Esophagus muscularis mucosa (tissue), 4 donors: ENCODE results near the gene BCAS2.

Experiments
- EP300 ChIP-seq: sonication (generic); formaldehyde crosslinking; IDR thresholded peaks from one replicate; pipeline ENCODE4 v1.6.1; 2017; ENCODE audit warnings: antibody characterized with exemption
- POLR2AphosphoS5 ChIP-seq, 2 donors: sonication (generic); formaldehyde crosslinking; IDR thresholded peaks; one replicate each; pipeline ENCODE4 v1.6.1; 2017; ENCODE audit warnings: antibody characterized with exemption in 2 of 2
- TF ChIP-seq, protein P1 (sequence below), 3 experiments: fragments of 200-600 bp in 2 of 3; fragments of 450-650 bp in 1 of 3; sonication (generic) in 2 of 3; IDR thresholded peaks; one replicate each; pipeline ENCODE4 v1.5.1; 2017 to 2019; ENCODE audit warnings: antibody characterized with exemption in 3 of 3, mild to moderate bottlenecking in 2 of 3, moderate library complexity in 1 of 3

DNA sequence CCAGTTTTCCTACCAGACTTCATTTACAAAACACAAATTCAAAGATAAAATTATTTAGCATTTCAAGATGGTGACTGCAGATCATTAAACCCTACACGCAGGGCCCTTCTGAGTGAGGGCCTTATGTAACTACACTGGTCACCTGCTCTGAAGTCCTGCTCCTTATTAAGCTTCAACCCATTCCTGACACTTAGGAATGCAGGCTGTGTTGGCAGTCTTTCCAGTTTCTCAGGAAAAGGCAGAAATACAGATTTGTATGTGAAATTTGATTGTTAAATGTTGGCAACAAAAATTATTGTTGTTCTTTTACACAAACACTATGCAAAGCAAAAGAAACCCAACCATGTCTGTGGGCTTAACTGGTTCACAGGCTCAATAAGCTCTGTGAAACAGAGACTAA, 25.8 kb upstream of the BCAS2 start:
- TF ChIP-seq, protein P1, sequence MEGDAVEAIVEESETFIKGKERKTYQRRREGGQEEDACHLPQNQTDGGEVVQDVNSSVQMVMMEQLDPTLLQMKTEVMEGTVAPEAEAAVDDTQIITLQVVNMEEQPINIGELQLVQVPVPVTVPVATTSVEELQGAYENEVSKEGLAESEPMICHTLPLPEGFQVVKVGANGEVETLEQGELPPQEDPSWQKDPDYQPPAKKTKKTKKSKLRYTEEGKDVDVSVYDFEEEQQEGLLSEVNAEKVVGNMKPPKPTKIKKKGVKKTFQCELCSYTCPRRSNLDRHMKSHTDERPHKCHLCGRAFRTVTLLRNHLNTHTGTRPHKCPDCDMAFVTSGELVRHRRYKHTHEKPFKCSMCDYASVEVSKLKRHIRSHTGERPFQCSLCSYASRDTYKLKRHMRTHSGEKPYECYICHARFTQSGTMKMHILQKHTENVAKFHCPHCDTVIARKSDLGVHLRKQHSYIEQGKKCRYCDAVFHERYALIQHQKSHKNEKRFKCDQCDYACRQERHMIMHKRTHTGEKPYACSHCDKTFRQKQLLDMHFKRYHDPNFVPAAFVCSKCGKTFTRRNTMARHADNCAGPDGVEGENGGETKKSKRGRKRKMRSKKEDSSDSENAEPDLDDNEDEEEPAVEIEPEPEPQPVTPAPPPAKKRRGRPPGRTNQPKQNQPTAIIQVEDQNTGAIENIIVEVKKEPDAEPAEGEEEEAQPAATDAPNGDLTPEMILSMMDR (IDR thresholded peaks at IDR 0.05), result no peak
- no peak for TF ChIP-seq EP300
- TF ChIP-seq POLR2AphosphoS5 (IDR thresholded peaks at IDR 0.05), result no peak
